ENCODE data around the gene COQ2.
"Not testable (repeated sequence)": the region's sequence is repeated elsewhere in the genome, so short reads cannot be mapped to it uniquely, and the experiment has no call there.

COQ2 gene, protein sequence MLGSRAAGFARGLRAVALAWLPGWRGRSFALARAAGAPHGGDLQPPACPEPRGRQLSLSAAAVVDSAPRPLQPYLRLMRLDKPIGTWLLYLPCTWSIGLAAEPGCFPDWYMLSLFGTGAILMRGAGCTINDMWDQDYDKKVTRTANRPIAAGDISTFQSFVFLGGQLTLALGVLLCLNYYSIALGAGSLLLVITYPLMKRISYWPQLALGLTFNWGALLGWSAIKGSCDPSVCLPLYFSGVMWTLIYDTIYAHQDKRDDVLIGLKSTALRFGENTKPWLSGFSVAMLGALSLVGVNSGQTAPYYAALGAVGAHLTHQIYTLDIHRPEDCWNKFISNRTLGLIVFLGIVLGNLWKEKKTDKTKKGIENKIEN

GRCh38 chr4:83284193-83285054, at the start of gene COQ2:
COQ2 (minus strand) TSS chr4:83284798; CDS start chr4:83284764, 34 bp downstream.
- peak; percentile 92 for DNase-seq

DNA sequence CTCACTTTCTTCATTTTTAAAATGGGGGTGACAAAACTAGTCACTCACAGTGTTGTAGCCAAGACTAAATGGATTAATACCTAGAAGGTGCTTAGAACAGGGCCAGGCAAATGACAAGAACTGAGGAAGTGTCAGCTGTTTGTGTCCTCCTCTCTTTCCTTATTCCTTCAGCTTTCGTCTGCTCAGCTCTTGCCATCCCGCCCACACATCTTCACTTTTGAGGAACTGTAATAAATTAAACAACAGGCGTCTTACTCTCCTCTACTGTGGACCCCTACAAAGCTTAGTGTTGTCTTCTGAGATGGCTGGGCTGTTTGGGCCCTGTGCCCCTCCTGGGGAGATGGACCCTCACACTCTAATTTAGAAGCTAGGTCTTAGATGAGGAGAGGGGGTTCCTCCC, 47.4 kb upstream of the COQ2 start:
- DNase-seq, result no peak

DNA sequence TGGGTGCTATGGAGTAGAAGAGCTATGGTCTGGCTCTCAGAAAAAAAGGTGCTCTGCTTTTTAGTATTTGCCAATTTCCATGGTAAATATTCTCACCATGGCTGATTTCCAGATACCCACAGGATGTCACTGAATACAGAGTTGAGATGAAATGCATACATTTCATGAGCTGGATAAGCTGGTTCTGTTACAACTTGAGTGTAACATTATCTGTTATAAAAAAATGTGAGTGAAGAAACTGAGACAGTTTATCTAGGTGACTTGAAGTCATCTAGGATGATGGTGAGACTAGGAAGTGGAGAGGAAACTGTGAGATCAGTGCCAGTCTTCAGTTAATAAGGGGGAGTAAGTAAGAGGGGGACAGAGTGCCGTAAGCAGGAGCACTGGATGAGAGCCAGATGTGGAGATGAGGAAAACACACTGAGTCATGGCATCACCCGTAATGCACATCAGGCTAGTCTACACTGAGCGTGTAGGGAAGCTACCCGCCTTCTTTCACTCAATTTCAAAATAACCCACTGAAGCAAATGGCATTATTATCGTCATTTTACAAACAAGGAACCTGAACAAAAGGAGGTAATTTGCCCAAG, 45.0 kb upstream of the COQ2 start:
- no peak for DNase-seq

GRCh38 chr4:83328521-83329187, 44.1 kb upstream of the COQ2 start:
- DNase-seq, result no peak

GRCh38 chr4:83326546-83326945, 41.9 kb upstream of the COQ2 start:
- no peak for DNase-seq

GRCh38 chr4:83325306-83325705, 40.7 kb upstream of the COQ2 start:
- not testable (repeated sequence) for DNase-seq

DNA sequence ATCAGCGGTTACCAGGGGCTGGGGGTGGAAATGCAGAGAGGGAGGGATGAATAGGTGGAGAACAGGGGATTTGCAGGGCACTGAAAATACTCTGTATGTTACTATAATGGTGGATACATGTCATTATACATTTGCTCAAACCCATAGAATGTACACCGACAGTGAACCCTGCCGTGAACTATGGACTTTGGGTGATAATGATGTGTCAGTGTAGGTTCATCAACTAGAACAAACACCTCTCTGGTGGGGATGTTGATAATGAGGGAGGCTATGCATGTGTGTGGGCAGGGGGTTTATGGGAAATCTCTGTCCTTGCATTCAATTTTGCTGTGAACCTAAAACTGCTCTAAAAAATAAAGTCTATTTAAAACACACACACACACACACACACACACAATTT, 38.5 kb upstream of the COQ2 start:
- no peak for DNase-seq

DNA sequence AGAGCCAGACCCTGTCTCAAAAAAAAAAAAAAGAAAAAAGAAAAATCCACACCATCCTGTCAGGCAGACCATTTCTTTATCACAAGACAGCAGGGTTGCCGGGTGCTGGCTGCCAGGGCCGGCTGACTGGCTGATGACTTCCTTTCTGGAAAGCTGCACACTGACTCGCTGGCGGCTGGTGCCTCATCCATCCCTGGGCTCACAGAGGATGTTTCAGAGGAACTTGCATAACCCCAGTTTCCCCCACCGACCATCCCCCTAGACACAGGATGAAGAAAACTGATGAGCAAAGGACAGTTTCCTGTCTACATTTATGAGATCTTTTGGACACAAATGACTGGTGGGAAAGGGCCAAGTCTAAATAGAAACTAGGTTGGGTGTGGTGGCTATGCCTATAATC, 36.0 kb upstream of the COQ2 start:
- peak; percentile 73 for DNase-seq

GRCh38 chr4:83318666-83319065, 34.1 kb upstream of the COQ2 start:
- DNase-seq, result no peak

DNA sequence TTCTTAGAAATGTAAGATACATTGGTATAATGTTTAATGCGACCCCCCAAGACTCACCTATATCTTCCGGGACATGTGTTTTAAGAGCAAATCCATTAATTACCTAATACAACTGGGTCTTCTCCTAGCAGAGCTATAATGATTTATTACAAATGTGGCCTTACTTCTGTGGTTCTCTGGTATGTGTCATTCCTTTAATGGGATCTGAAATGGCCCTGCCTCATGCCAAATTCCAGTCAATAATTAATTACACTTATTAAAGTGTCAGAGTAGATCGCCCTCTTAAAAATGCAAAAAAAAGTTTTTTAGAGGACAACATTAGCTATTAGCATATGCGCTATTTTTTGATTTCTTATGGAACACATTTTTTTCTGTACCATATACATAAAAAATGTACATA, 33.1 kb upstream of the COQ2 start:
- DNase-seq, result no peak

GRCh38 chr4:83316459-83317165, 32.0 kb upstream of the COQ2 start:
- DNase-seq, result peak; percentile 45

DNA sequence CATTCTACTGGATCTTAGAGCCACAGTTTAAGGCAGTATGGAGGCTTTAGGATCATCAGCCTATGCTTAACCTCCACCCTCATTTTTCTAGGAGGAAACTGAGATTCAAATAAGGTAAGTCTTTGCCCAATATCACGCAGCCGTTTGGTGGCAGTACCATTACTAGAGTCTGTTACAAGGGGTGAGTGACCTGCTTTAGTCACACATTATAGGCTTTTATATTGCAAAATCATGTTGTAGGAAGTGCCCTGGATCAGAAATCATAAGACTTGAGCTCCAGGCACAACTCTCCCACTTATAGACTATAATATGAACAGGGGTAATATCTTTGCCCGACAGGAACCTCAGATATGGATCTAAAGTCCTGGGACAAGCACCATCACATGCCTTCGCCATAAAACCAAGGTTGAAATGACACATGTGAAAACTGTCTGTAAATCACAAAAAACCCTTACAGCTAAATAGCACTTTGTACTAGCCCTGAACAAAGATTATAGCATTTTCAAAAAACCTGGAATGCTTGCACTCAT, 30.8 kb upstream of the COQ2 start:
- no peak for DNase-seq

DNA sequence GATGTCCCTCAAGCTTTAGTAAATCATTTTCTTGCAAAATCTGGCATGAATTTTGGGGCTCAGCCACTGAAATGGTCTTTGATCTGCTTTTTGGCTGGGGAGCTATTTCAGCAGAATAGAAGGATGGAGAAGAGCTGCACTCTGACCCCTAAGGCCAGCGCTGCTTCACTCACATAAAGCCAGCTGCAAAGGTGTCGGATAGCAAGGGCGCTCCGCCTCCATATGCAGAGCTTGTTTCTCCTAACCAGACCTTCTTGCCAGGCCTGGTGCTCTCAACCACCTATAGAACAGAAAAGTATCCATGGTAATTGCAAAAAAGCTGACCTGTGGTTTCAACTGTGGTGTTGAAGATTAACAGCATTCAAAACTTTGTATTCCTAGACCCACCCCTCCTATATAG, 24.1 kb upstream of the COQ2 start:
- DNase-seq, result no peak

GRCh38 chr4:83307920-83308319, 23.3 kb upstream of the COQ2 start:
- DNase-seq, result no peak

GRCh38 chr4:83305187-83305586, 20.6 kb upstream of the COQ2 start:
- DNase-seq, result no peak

- no peak for DNase-seq
Measured at GRCh38 chr4:83297548-83298260, 13.1 kb upstream of the COQ2 start.

DNA sequence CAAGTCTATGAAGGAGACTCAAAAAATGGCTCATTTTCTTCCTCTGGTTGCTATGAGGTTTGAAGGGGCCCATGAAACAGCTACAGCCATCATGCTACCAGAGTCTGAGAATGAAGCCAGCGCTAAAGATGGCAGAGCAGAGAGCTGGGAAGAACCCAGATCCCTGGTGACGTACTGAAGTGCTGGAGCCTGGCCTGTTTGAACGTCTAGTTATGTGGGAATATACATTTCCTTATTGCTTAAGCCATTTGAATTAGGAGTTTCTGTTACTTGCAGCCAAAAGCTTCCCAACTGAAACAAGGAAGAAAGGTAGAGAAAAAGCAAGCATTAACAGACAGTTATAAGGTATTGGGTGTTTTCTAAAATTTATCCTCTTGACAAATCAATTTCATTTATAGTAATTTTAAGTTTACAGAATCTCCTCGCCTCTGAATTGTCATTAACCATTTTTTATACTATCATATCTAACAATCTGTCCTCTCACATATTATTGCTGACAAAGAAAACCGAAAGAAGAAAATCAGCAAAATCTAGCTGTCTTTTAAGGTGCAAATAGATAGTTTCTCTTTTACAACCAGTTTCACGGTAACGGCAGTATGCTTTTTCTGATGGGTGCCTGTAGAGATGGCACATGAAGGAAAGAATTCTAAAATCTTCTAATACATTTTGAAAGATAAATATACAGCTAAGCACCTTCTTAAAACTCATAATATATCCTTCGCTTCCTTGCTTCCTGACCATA, 8.9 kb upstream of the COQ2 start:
- no peak for DNase-seq

DNA sequence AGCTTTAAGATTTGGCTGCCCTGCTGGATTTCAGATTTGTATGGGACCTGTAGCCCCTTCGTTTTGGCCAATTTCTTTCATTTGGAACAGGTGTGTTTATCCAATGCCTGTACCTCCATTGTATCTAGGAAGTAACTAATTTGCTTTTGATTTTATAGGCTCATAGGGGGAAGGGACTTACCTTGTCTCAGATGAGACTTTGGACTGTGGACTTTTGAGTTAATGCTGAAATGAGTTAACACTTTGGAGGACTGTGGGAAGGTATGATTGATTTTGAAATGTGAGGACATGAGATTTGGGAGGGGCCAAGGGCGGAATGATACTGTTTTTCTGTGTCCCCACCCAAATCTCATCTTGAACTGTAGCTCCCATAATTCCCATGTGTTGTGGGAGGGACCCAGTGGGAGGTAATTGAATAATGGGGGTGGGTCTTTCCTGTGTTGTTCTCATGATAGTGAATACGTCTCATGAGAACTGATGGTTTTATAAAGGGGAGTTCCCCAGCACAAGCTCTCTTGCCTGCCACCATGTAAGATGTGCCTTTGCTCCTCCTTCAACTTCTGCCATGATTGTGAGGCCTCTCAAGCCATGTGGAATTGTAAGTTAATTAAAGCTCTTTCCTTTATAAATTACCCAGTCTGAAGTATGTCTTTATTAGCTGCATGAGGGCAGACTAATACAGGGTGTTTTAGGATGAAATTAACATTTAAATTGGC, 5.6 kb upstream of the COQ2 start:
- DNase-seq, result not testable (repeated sequence)

DNA sequence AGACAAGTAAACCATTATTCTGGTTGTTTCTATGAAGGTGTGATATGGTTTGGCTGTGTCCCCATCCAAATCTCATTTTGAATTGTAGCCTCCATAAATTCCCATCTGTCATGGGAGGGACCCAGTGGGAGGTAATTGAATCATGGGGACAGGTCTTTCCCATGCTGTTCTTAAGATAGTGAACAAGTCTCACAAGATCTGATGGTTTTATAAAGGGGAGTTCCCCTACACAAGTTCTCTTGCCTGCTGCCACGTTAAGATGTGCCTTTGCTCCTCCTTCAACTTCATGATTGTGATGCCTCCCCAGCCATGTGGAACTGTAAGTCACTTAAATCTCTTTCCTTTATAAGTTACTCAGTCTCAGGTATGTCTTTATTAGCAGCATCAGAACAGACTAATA, 3.8 kb upstream of the COQ2 start:
- not testable (repeated sequence) for DNase-seq

- peak; percentile 54 for DNase-seq
Measured at GRCh38 chr4:83285055-83285407, 433 bp upstream of the COQ2 start.

All from CD4-positive, alpha-beta T cell treated with Interferon gamma for 1 hour (primary cell).